Skin of body (tissue), 2 donors: Measurements from ENCODE around the gene ZSCAN5A. TPM values are rescaled to one million over a fixed set of nuclear protein-coding genes. Genes with fewer than 3 reads are reported as not detected.
"Not testable (repeated sequence)": the region's sequence is repeated elsewhere in the genome, so short reads cannot be mapped to it uniquely, and the experiment has no call there.

ENCODE experiments used
- DNase-seq: peaks from one replicate; lab custom pipeline; 2025; lab: John Stamatoyannopoulos, UW
- total RNA-seq: library from RNA; depleted of rRNA; stranded (reverse); fragments of >200 nt; gene quantifications from one replicate; pipeline ENCODE4 v1.2.3, GENCODE V29; 2014

ZSCAN5A gene
- total RNA-seq, 1 donor from 2014 or later = 4.0 TPM

GRCh38 chr19:56315077-56315828 lies 614 bp upstream of the ZSCAN5A start:
- peak; percentile 99 for DNase-seq

- DNase-seq = no peak
Observed at GRCh38 chr19:56314018-56314380, 640 bp downstream of the ZSCAN5A start.

DNA sequence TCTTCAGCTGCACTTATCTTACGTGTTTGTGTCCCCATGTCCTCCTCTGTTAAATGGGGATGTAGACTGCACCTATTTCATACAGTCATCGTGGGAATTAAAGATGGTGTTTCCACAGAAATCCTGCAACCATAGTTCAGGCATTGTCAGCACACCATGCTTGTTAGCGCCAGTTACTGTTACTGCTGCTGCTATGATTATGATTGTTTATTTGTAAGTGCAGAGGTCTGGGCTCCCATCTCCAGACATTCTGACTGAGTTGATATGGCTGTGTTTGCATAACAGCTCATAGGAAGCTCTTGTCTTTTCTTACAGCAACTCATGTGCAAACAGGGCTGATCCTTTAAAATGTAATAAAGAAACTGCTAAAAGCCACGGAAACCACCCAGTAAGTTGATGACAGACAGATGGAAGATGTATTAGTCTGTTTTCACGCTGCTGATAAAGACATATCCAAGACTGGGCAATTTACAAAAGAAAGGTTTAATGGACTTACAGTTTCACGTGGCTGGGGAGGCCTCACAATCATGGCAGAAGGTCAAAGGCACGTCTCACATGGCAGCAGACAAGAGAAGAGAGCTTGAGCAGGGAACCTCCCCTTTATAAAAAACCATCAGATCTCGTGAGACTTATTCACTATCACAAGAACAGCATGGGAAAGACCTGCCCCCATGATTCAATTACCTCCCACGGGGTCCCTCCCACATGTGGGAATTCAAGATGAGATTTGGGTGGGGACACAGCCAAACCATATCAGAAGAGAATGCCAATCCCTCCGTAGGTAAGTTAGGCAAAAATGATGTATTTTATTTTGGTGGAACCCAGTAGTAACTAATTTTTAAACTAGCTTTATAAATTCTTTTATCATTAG lies 1.6 kb downstream of the ZSCAN5A start:
- no peak for DNase-seq

GRCh38 chr19:56312342-56312741 lies 2.3 kb downstream of the ZSCAN5A start:
- no peak for DNase-seq

- no peak for DNase-seq
Observed at GRCh38 chr19:56310462-56310861, 4.2 kb downstream of the ZSCAN5A start.

- DNase-seq = no peak
Observed at GRCh38 chr19:56309511-56310185, 5.0 kb downstream of the ZSCAN5A start.

DNA sequence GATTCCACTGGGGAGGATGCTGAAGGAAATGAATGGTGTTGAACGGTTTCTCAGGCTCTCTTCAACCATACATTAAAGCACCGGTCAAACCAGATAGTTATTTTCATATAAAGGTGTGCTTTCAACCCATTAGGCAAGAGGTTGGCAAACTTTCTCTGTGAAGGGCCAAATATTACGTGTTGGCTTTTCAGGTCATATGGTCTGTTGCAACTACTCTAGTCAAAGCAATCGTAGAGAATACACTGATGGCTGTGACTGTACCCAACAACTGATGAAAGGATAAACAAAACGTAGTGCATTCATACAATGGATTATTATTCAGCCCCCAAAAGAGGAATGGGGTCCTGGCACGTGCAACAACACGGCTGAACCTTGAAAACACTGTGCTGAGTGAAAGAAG lies 5.8 kb downstream of the ZSCAN5A start:
- no peak for DNase-seq

DNA sequence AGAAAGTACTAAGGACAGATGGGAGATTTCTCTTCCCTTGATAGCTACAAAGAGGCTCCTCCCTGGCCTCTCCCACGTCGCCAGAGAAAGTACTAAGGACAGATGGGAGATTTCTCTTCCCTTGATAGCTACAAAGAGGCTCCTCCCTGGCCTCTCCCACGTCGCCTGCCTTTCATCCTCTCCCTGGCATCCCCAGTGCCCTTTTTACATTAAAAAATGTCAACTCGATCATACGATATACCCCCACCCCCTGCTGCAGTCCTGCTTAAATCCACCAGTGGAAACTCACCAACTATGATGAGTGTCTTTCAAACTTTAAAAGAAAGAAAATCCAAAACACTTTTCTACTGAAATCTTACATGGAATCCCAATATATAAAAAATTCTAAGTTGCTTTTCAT lies 7.6 kb downstream of the ZSCAN5A start:
- DNase-seq = not testable (repeated sequence)

DNA sequence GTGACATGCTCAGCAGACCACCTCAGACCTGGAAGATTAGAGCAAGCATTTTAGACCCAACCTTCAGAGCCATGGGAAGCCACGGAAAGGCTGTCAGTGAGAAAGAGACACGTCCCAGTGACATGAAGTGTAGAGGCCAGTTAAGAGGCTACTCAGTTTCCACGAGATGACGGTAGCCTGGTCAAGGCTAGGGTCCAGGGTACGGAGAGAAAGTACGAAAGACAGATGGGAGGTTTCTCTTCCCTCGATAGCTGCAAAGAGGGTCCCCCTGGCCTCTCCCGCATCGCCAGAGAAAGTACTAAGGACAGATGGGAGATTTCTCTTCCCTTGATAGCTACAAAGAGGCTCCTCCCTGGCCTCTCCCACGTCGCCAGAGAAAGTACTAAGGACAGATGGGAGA lies 8.6 kb downstream of the ZSCAN5A start:
- DNase-seq = no peak

GRCh38 chr19:56304243-56304642 lies 10.4 kb downstream of the ZSCAN5A start:
- DNase-seq = no peak

DNA sequence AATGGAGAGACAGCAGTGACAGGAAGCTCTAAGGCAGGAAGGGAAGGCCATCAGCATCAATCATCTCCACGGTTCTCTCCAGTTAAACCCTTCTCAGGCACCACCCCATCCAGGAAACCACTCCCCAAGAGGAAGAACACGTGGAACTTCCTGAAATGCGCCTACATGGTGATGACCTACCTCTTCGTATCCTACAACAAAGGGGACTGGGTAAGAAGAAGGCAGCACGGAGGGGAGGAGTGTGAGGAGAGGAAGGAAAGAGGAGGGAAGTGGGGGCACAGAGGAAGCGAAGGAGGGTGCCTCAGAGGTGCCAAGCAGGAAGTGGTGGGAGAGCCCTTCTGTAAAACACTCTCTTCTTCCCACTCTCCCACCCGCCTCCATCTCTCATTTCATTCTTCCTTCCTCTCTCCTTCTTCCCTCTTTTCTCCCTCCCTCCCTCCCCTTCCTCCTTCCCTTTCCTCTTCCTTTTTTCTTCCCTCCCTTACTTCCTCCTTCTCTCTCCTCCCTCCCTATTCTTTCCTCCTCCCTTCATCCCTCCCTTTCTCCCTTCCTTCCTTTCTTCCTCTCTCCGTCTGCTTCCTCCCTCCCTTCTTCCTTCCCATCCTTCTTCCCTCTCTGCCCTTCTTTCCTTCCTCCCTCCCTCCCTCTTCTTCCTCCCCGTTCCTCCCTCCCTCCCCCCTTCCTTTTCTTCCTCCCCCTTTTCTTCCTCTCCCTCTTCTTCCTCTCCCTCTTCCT lies 12.6 kb downstream of the ZSCAN5A start:
- no peak for DNase-seq

DNA sequence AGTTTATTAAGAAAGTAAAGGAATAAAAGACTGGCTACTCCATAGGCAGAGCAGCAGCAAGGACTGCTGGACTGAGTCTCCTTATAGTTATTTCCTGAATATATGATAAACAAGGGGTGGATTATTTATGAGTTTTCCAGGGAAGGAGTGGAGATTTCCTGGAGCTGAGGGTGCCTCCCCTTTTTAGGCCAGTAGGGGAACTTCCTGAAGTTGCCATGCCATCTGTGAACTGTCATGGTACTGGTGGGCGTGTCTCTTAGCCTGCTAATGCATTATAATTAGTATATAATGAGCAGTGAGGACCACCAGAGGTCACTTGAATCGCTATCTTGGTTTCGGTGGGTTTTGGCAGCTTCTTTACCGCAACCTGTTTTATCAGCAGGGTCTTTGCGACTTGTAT lies 13.5 kb downstream of the ZSCAN5A start:
- no peak for DNase-seq

DNA sequence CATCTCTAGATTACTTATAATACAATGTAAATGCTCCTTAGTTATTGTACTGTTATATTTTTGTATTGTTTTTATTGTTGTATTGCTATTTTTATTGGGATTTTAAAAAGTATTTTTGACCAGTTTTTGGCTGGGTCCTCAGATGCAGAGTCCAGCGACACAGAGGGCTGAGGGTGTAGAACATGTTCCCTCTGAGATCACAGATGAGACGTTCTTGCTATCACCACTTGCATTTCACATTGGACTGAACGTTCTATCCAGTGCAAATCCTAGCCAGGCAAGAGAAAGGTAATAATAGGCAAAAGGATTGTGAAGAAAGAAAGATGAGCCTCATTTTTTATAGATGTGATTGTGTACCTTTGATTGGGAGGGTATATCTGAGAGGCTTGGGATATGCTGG lies 15.0 kb downstream of the ZSCAN5A start:
- no peak for DNase-seq

DNA sequence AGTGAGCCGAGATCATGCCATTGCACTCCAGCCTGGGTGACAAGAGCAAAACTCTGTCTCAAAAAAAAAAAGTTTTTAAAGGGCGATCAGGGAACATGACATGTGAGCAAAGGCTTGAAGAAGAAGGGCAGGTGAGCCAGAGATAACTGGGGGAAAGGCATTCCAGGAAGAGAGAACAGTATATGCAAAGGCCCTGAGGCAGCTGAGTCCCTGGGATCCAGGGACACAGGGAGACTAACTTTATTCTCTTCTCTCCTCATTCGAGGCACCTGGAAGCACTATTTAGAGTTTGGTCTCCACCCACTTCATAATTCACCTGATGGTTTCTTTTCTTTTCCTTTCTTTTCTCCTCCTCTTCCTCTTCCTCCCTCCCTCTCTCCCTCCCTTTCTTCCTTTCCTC lies 17.6 kb downstream of the ZSCAN5A start:
- no peak for DNase-seq

- DNase-seq = no peak
Observed at GRCh38 chr19:56295531-56296455, 18.8 kb downstream of the ZSCAN5A start.

- DNase-seq = no peak
Observed at GRCh38 chr19:56294549-56294948, 20.1 kb downstream of the ZSCAN5A start.

GRCh38 chr19:56291867-56292266 lies 22.8 kb downstream of the ZSCAN5A start:
- no peak for DNase-seq

DNA sequence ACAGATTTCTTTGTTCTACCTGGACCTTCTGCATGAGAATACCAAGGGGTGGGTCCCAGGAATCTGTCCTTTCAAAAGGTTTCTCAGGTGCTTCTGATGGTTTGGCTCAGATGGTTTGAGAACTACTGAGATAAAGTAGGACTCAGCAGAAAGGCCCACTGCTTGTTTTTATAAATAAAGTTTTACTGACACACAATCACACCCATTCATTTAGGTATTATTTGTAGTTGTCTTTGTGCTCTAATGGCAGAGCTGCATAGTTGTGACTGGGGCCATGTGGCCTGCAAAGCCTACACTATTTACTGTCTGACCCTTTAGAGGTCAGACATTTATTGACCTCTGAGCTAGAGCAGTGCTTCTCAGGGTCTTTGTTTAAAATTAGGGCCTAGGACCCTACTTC lies 24.5 kb downstream of the ZSCAN5A start:
- DNase-seq = no peak

- DNase-seq = no peak
Observed at GRCh38 chr19:56284746-56285145, 29.9 kb downstream of the ZSCAN5A start.

- DNase-seq = no peak
Observed at GRCh38 chr19:56282809-56283208, 31.8 kb downstream of the ZSCAN5A start.
